ENCODE measurements around the gene ACTMAP. TPM values are rescaled to one million over a fixed set of nuclear protein-coding genes. Genes with fewer than 3 reads are reported as not detected.
A peak's percentile ranks its signal among the peaks of the same experiment; 100 is the strongest.

ACTMAP gene
- total and polyA plus RNA-seq, 9 of the 15 experiments (the other 6 are each of a cell fraction or from before 2014, with no cell fraction given), result 1.7 to 16.6 (median 4.9) TPM

DNA sequence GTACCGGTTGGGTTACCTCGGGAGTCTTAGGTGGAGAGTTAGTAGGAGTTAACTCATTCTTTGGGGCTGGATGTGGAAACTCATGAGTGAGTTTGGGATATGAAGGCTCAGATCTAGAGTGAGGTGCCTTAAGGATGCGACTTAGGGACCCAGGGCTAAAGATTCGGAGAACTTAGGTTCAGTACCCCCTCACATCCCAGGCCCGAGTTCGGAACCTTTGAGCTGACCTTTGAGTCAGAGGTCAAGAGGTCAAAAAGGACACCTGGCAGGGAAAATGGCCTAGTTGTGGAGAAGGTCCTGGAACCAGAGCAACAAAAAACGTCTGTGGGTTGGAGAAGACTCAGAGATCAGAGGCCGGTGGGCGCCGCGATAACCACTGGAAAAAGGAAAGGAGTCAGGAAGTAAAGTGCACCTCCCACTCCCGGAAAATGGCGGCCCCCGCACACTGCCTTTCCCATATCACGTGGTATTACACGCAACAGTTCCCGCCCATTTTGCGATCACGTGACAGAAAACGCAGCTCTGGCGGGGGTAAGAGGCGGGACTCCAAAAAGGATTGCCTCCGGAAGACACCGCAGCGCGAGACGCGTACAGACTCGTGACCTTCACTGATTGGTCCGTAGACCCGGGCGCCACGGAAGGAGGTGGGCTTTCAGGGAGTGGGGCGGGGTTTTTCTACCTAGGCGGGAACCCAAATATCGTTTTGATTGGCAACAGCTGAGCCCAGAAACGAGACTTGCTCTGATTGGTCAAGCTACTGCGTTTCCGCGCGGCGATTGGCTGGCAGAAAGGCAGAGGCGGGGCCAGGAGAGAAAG lies at the start of gene ACTMAP (continued):
- TF ChIP-seq, protein P1, sequence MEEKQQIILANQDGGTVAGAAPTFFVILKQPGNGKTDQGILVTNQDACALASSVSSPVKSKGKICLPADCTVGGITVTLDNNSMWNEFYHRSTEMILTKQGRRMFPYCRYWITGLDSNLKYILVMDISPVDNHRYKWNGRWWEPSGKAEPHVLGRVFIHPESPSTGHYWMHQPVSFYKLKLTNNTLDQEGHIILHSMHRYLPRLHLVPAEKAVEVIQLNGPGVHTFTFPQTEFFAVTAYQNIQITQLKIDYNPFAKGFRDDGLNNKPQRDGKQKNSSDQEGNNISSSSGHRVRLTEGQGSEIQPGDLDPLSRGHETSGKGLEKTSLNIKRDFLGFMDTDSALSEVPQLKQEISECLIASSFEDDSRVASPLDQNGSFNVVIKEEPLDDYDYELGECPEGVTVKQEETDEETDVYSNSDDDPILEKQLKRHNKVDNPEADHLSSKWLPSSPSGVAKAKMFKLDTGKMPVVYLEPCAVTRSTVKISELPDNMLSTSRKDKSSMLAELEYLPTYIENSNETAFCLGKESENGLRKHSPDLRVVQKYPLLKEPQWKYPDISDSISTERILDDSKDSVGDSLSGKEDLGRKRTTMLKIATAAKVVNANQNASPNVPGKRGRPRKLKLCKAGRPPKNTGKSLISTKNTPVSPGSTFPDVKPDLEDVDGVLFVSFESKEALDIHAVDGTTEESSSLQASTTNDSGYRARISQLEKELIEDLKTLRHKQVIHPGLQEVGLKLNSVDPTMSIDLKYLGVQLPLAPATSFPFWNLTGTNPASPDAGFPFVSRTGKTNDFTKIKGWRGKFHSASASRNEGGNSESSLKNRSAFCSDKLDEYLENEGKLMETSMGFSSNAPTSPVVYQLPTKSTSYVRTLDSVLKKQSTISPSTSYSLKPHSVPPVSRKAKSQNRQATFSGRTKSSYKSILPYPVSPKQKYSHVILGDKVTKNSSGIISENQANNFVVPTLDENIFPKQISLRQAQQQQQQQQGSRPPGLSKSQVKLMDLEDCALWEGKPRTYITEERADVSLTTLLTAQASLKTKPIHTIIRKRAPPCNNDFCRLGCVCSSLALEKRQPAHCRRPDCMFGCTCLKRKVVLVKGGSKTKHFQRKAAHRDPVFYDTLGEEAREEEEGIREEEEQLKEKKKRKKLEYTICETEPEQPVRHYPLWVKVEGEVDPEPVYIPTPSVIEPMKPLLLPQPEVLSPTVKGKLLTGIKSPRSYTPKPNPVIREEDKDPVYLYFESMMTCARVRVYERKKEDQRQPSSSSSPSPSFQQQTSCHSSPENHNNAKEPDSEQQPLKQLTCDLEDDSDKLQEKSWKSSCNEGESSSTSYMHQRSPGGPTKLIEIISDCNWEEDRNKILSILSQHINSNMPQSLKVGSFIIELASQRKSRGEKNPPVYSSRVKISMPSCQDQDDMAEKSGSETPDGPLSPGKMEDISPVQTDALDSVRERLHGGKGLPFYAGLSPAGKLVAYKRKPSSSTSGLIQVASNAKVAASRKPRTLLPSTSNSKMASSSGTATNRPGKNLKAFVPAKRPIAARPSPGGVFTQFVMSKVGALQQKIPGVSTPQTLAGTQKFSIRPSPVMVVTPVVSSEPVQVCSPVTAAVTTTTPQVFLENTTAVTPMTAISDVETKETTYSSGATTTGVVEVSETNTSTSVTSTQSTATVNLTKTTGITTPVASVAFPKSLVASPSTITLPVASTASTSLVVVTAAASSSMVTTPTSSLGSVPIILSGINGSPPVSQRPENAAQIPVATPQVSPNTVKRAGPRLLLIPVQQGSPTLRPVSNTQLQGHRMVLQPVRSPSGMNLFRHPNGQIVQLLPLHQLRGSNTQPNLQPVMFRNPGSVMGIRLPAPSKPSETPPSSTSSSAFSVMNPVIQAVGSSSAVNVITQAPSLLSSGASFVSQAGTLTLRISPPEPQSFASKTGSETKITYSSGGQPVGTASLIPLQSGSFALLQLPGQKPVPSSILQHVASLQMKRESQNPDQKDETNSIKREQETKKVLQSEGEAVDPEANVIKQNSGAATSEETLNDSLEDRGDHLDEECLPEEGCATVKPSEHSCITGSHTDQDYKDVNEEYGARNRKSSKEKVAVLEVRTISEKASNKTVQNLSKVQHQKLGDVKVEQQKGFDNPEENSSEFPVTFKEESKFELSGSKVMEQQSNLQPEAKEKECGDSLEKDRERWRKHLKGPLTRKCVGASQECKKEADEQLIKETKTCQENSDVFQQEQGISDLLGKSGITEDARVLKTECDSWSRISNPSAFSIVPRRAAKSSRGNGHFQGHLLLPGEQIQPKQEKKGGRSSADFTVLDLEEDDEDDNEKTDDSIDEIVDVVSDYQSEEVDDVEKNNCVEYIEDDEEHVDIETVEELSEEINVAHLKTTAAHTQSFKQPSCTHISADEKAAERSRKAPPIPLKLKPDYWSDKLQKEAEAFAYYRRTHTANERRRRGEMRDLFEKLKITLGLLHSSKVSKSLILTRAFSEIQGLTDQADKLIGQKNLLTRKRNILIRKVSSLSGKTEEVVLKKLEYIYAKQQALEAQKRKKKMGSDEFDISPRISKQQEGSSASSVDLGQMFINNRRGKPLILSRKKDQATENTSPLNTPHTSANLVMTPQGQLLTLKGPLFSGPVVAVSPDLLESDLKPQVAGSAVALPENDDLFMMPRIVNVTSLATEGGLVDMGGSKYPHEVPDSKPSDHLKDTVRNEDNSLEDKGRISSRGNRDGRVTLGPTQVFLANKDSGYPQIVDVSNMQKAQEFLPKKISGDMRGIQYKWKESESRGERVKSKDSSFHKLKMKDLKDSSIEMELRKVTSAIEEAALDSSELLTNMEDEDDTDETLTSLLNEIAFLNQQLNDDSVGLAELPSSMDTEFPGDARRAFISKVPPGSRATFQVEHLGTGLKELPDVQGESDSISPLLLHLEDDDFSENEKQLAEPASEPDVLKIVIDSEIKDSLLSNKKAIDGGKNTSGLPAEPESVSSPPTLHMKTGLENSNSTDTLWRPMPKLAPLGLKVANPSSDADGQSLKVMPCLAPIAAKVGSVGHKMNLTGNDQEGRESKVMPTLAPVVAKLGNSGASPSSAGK (IDR thresholded peaks at IDR 0.05), result peak; percentile 96
- TF ChIP-seq DIDO1 (tag; IDR thresholded peaks at IDR 0.05; ENCODE audit: low read depth) (0 out of 2 replicates have a peak, but pooled peaks have one; percentile 25), ZNF311 (CRISPR knock-in tag; IDR thresholded peaks at IDR 0.05) (no peak), MCM7 (IDR thresholded peaks at IDR 0.05) (no peak), NR2C1 (IDR thresholded peaks at IDR 0.05) (peak; percentile 96), NR2C1 (tag; IDR thresholded peaks at IDR 0.05) (peak; percentile 97), SLC30A9 (CRISPR knock-in tag; IDR thresholded peaks at IDR 0.05) (no peak)
- TF ChIP-seq, protein P2, sequence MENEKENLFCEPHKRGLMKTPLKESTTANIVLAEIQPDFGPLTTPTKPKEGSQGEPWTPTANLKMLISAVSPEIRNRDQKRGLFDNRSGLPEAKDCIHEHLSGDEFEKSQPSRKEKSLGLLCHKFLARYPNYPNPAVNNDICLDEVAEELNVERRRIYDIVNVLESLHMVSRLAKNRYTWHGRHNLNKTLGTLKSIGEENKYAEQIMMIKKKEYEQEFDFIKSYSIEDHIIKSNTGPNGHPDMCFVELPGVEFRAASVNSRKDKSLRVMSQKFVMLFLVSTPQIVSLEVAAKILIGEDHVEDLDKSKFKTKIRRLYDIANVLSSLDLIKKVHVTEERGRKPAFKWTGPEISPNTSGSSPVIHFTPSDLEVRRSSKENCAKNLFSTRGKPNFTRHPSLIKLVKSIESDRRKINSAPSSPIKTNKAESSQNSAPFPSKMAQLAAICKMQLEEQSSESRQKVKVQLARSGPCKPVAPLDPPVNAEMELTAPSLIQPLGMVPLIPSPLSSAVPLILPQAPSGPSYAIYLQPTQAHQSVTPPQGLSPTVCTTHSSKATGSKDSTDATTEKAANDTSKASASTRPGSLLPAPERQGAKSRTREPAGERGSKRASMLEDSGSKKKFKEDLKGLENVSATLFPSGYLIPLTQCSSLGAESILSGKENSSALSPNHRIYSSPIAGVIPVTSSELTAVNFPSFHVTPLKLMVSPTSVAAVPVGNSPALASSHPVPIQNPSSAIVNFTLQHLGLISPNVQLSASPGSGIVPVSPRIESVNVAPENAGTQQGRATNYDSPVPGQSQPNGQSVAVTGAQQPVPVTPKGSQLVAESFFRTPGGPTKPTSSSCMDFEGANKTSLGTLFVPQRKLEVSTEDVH (IDR thresholded peaks at IDR 0.05; ENCODE audit: low read depth, partially characterized antibody), result peak; percentile 84
- TF ChIP-seq, protein P3, sequence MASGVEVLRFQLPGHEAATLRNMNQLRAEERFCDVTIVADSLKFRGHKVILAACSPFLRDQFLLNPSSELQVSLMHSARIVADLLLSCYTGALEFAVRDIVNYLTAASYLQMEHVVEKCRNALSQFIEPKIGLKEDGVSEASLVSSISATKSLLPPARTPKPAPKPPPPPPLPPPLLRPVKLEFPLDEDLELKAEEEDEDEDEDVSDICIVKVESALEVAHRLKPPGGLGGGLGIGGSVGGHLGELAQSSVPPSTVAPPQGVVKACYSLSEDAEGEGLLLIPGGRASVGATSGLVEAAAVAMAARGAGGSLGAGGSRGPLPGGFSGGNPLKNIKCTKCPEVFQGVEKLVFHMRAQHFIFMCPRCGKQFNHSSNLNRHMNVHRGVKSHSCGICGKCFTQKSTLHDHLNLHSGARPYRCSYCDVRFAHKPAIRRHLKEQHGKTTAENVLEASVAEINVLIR (CRISPR knock-in tag; IDR thresholded peaks at IDR 0.05), result peak; percentile 72; the same call in 1 of the 2 replicates
- TF ChIP-seq, protein P4, sequence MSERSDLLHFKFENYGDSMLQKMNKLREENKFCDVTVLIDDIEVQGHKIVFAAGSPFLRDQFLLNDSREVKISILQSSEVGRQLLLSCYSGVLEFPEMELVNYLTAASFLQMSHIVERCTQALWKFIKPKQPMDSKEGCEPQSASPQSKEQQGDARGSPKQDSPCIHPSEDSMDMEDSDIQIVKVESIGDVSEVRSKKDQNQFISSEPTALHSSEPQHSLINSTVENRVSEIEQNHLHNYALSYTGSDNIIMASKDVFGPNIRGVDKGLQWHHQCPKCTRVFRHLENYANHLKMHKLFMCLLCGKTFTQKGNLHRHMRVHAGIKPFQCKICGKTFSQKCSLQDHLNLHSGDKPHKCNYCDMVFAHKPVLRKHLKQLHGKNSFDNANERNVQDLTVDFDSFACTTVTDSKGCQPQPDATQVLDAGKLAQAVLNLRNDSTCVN (CRISPR knock-in tag; IDR thresholded peaks at IDR 0.05), result peak; percentile 38; the same call in 1 of the 2 replicates

All from K562 (cell line).